GM21447 (cell line): Measurements from ENCODE around the gene HMGN1.
"Not testable (repeated sequence)": the region's sequence is repeated elsewhere in the genome, so short reads cannot be mapped to it uniquely, and the experiment has no call there.

Experiments
- ATAC-seq: cut with Tn5 transposase; IDR thresholded peaks from one replicate; pipeline ENCODE4 v1.9.1; 2021; ENCODE audit not compliant: unreplicated experiment

The HMGN1 gene

DNA sequence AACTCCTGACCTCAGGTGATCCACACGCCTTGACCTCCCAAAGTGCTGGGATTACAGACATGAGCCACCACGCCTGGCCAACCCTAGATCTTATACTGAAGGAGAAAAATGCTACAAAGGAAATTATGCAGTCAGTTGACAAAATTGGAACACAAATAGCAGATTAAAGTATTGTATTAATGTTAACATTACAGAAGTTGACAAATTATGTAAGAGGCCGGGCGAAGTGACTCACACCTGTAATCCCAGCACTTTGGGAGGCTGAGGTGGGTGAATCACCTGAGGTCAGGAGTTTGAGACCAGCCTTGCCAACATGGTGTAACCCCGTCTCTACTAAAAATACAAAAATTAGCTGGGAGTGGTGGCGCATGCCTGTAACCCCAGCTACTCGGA lies 21.0 kb upstream of the HMGN1 start:
- ATAC-seq = not testable (repeated sequence)

DNA sequence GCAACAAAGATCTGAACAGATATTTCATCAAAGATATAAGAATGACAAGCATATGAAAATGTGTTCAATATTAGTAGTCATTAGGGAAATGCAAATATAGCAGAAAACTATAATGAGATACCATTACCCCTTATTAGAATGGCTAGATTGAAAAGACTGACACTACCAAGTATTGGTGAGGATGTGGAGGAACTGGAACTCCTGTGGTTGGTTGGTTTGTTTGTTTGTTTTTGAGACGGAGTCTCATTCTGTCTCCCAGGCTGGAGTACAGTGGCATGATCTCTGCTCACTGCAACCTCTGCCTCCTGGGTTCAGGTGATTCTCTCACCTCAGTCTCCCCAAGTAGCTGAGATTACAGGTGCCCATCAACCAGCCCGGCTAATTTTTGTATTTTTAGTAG lies 18.9 kb upstream of the HMGN1 start:
- no peak for ATAC-seq

DNA sequence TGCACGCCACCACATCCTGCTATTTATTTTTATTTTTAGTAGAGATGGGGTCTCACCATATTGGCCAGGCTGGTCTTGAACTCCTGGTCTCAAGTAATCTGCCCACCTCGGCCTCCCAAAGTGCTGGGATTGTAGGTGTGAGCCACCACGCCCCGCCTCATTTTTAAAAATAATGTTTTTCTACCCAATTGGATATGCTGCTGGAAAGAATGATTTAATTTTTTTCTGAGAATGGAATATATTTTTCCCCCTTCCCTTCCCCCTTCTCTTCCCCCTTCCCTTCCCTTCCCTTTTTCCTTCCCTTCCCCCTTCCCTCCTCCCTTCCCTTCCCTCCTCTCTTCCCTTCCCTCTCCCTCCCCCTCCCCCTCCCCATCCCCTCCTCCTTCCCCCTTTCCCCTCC lies 17.7 kb upstream of the HMGN1 start:
- ATAC-seq = no peak

DNA sequence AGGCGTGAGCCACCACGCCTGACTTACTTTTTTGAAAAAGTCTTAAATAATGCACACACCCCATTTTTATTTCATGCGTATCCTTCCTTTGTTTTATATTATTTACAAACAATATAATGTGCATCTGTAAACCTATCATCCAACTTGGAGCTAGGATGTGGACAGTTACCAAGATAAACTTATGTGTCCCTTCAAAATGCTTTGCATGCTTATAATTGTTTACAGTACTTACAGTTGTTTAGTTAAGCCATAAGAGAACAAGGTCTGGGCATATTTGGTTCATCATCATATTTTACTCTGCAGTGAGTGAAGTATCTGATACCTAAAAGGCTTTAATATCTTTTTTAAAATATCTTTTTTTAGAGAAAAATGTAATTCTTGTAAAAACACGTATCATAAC lies 16.1 kb upstream of the HMGN1 start:
- no peak for ATAC-seq

DNA sequence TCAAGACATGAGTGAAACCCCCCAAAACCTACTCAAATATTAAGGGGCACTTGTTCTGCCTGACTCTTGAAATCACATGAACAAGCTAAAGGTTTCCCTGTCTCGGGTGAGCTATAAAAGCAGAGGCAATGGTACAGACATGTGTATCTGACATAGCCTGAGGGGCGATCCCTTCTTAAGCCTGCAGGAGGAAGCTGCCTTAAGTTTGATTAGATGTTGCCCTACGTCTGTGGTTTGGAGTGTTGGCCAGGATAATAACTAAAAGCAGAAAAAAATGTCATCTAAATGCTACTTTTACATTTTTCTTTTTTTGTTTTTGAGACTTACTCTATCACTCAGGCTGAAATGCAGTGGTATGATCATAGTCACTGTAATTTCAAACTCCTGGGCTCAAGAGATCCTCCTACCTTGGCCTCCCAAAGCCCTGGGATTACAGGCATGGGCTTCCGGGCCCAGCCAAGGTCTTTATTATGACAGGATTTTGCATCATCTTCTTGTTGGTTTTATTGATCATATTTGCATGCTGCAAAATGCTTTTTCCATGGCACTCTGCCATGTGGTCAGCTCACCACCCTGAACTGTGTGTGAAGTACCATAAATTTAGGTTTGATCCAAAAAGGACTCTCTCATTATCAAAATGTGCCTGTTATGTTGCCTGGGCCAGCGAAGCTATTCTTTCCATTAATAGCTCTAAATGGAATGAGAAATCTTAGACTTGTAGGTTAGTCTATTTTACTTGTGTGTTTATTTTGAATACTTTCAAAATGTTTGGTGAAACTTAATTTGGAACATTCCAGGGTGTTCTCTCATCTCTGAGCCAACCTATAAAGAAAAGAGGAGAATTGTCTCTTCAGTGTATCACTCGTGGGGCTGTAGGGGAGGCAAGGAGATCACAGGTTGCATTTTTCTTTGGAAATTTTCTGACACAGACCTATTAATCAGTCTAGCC lies 15.0 kb upstream of the HMGN1 start:
- no peak for ATAC-seq

GRCh38 chr21:39362733-39363132 lies 13.8 kb upstream of the HMGN1 start:
- ATAC-seq = no peak

DNA sequence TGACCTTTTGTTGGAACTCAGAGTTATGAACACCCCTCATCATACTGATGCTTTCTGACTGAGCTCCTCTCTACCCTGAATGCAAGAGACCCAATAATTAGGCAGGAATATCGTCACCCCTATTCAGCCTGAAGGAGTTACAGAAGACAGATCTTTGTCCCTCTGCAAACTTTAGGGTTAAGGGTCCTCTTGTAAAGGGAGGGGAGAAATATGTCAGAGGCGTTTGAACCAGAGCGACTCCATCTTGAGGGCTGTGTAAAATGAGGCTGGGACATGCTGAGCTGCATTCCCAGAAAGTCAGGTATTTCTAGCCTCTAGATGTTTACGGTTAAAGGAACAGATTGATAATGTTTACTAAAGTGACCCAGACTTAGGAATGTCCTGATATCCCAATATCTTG lies 10.5 kb upstream of the HMGN1 start:
- ATAC-seq = no peak

- ATAC-seq = no peak
Measured at GRCh38 chr21:39353295-39353694, 4.4 kb upstream of the HMGN1 start.

- ATAC-seq = no peak
Measured at GRCh38 chr21:39350094-39351005, 1.5 kb upstream of the HMGN1 start.

- peak; percentile 77 for ATAC-seq
Measured at GRCh38 chr21:39349211-39350093, 564 bp upstream of the HMGN1 start.

DNA sequence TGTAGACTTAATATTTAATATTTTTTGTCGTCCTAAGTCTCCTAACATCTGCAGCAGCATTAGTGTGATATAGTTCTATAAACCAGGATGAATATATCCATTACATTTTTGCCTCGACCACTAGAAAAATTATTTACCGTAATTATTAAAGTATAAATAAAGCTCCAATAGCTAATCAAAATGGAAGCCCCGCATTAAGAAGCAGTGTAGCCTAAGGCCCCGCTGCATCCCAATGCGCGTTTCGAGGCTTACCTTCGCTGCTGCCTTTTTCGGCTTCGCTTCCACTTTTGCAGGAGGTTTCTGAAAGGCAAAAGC lies 891 bp downstream of the HMGN1 start:
- ATAC-seq = peak; percentile 24

DNA sequence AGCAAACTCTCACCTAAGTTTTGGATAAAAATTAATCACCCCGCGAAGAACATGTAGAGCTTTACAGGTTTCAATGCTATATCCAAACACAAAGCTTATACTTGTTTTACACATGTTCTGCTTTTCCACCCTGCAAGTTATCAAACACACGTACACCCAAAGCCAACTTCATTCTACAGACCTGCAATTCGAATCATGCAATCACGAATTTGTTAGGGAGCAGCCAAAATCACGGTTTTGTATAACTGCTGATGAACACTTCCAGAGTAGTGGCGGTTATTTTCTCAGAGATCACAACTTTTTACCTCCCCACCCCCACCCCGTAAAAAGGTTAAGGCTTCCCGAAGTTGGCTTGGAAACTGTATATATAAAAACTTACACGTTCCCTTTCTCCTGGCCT lies 1.4 kb downstream of the HMGN1 start:
- ATAC-seq = no peak

DNA sequence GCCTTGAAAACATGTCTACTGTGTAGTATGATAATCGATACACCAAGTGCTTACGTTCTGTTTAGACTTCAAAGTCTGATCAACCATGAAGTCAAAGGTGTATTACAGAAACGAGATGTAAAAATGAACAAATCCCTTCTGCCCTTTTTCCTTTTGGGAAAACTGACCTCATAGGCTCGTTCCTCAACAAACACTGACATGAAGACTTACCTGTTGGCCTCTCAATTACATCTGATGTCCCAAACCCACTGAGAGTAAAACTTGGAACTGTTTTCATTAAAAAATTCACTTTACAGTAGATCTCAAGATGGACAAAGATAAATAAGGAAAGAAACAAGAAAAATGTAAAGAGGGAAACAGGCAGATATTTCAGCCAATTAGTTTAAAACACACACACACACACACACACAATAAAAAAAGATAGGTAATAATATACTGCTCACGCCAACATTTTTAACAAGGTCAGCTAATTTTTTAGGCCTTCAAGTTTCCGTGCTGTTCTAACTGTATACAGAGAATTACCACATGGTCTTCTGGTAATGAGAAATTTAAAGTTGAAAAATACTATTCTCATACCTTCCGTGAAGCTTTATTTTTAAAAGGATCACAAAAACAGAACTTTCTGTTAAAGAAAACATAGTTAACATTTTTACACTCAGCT lies 2.1 kb downstream of the HMGN1 start:
- ATAC-seq = no peak

DNA sequence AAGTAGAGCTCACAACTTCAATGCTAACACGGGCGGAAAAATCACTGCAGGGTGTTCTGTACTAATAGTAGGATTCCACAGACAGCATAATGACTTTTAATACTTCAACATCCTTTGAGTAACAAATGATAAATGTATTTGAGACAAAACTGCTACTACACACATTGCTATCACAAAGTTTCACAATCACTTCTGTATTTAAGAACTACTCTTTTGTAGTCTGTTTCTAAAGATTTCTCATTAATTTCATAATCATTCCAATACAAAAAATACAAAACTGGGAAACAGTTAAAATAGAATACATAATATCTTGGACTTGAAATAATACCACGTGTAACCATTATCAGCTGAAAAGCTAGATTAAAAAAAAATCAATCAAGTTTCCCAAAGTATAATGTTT lies 2.7 kb downstream of the HMGN1 start:
- ATAC-seq = no peak

DNA sequence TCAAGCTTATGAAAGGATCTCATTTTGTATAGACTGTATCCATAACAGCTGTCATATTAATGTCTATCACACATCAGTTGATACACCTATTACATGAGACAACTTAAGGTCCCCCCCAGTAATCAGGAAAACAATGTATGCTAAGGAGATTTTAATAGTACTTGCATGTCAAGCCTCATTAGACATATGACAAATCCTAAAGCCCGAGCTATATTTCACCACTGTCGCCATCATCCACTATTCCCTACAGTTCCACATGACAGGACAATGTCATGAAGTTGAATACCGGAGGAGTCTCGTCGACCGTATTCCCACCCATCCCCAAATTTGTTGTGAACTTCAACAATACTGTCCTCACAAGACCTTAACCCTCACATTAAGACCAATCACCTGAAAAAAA lies 3.4 kb downstream of the HMGN1 start:
- ATAC-seq = no peak

DNA sequence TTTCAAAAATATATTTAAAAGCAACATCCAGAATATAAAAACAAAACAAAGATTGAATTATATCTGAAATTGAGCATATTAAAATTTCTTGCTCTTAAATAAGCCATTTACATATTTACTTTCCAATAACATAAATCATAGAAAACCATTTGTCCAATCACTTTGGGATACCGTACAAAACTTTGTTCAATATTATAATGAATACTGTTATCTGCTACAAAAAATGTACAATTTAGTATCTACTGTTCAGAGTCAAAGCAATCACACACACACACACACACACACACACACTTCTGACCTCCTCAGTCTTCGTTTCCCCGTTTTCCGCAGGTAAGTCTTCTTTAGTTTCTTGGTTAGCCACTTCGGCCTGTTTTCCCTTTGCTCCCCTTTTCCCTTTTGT lies 4.0 kb downstream of the HMGN1 start:
- no peak for ATAC-seq

DNA sequence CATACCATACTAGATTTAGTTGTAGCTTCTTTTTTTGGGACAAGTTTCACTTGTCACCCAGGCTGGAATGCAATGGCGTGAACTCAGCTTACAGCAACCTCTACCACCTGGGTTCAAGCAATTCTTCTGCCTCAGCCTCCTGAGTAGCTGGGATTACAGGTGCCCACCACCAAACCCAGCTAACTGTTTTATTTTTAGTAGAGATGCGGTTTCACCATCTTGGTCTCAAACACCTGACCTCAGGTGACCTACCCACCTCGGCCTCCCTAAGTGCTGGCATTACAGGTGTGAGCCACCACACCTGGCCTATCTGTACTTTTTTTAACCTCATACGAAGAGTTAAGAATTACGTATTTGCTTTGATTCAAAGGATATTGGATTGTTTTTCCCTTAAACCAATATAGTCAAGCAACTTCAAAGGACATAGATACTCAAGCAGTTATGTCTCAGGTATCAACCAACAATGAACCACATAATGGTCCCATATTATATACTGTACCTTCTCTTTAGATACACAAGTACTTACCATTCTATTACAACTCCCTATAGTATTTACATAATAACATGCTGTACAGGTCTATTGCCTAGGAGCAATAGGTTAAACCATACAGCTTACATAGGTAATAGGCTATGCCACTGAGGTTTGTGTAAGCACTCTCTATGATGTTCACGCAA lies 7.5 kb downstream of the HMGN1 start:
- no peak for ATAC-seq

DNA sequence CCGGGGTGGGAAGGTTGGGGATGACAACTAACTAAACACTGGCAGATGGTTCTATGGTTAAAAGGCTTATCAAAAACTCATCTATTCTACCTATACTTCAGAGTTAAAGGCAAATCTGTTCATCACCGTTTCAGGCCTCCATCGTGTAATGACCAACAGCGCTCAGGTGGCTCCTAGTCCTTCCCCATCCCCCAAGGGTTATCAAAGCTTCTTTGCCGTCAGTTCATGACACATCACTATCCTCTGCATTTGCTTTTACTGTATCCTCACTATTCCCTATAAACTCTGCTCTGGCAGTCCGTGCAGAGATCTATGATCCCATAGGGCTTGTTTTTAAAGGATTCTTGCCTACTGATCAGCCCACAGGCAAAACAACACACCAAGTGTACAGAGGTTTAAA lies 8.2 kb downstream of the HMGN1 start:
- no peak for ATAC-seq

DNA sequence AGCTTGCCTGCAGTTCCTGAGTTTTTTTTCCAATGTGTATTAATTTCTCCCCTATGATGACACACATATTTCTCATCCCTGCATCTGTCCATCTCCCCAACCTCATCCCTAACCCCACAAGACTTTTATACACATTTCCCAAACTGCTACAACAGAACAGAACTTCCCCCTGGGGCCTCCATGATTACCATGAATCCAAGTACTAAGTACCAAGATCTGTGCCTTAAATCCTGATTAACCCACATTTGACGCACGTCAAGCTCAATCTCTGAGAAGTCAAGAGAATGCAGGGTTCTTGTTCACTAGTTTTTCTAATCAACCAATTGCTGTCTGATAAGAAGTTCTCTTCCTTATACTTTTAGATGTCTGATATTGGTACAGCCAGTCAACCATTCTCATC lies 9.7 kb downstream of the HMGN1 start:
- ATAC-seq = no peak

DNA sequence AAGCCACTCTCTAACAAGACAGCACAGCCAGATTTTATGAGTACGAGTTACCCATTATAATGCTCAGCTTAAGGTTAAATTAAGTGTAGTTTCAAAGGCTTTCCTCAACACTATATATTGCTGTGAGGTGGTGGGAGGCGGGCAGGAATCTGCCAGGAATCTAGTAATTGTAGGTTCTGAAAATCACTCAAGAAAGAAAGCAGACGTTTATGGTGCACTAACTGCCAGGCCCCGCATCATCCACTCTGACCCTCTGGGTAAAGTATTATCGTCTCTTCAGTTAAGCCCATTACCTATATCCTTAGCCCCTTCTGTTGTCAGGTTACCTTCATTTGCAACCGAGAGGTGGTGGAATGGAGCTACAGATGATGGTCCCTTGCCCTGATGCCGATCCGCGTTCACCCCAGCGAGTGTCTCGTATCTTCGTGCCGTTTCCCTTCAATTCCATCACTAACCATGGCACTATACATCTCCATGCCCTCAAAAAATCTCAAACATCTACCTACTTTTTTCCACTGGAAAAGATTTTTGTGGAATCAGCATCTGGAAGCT lies 12.4 kb downstream of the HMGN1 start:
- no peak for ATAC-seq
